Spleen (tissue), 13 donors: Measurements from ENCODE around the gene EI24. TPM values are rescaled to one million over a fixed set of nuclear protein-coding genes. Genes with fewer than 3 reads are reported as not detected.

Experiments
- DNase-seq: peaks from one replicate; pipeline ENCODE4 v3.0.0-alpha.2; 2020
- H3K27ac ChIP-seq, 8 donors: fragments of 200-600 bp; sonication (generic) in 7 of 8; 1 replicate in 4 of 8; 2 replicates in 4 of 8; pipeline versions ENCODE4 v1.5.0 to v1.8.0; 2016 to 2021; ENCODE audit warnings: inconsistent platforms in 4 of 8, mild to moderate bottlenecking in 4 of 8, moderate library complexity in 1 of 8
- H3K27me3 ChIP-seq, 7 donors: fragments of 200-600 bp; sonication (generic) in 6 of 7; replicated peaks in 1 of 7; 1 replicate in 4 of 7; 2 replicates in 3 of 7; pipeline versions ENCODE4 v1.5.0 to v1.8.0; 2016 to 2021; ENCODE audit warnings: inconsistent platforms in 3 of 7, mild to moderate bottlenecking in 1 of 7
- H3K36me3 ChIP-seq, 6 donors: fragments of 200-600 bp; sonication (generic) in 5 of 6; 1 replicate in 4 of 6; 2 replicates in 2 of 6; pipeline versions ENCODE4 v1.5.0 to v1.8.0; 2016 to 2021; ENCODE audit warnings: inconsistent platforms in 2 of 6
- H3K4me1 ChIP-seq, 6 donors: fragments of 200-600 bp; sonication (generic) in 5 of 6; 1 replicate in 3 of 6; 2 replicates in 3 of 6; pipeline versions ENCODE4 v1.5.0 to v1.8.0; 2016 to 2021; ENCODE audit warnings: inconsistent platforms in 3 of 6
- H3K4me3 ChIP-seq, 8 donors: fragments of 200-600 bp; sonication (generic) in 7 of 8; 1 replicate in 4 of 8; 2 replicates in 4 of 8; pipeline versions ENCODE4 v1.5.0 to v1.8.0; 2016 to 2021; ENCODE audit warnings: inconsistent platforms in 4 of 8, mild to moderate bottlenecking in 4 of 8, moderate library complexity in 2 of 8
- H3K9me3 ChIP-seq, 8 donors: fragments of 200-600 bp; sonication (generic) in 7 of 8; 1 replicate in 4 of 8; 2 replicates in 4 of 8; pipeline versions ENCODE4 v1.5.0 to v1.8.0; 2016 to 2021; ENCODE audit warnings: inconsistent platforms in 4 of 8
- POLR2A ChIP-seq, 3 donors: fragments of 450-650 bp; IDR thresholded peaks; one replicate each; pipeline ENCODE4 v1.5.1; 2017; ENCODE audit warnings: antibody characterized with exemption in 3 of 3, mild to moderate bottlenecking in 1 of 3
- POLR2AphosphoS5 ChIP-seq, 3 donors: sonication (generic); formaldehyde crosslinking; IDR thresholded peaks; one replicate each; pipeline ENCODE4 v1.5.1; 2017; ENCODE audit warnings: antibody characterized with exemption in 3 of 3
- WGBS, 5 donors: extraction: QIAGEN DNeasy Blood & Tissue Kit in 3 of 5; methylation state at CpG; one replicate each; pipeline versions ENCODE4 v1.1.5 to v1.1.7; 2013 to 2018; 5-methylcytosine and 5-hydroxymethylcytosine counted together
- intact Hi-C: fragments of 100-400 bp; cut with DNase I; formaldehyde crosslinking; loops from one replicate; pipeline ENCODE4 v1.15.0; 2023; ENCODE audit warnings: low total_unique reads
- long read RNA-seq, 2 donors: transcript quantifications; one replicate each; lab custom pipeline, GENCODE V29; 2026
- polyA plus RNA-seq, 3 donors: library from polyadenylated mRNA; stranded (reverse); fragments of 200-250 nt; gene quantifications; one replicate each; pipeline ENCODE4 v1.2.1, GENCODE V29; 2013
- total RNA-seq, 7 donors: library from RNA; depleted of rRNA in 3 of 7; stranded (reverse); fragments of >200 nt in 3 of 7; fragmentation: NEBNext Ultra II Directional in 4 of 7; extraction: Animal tissue kit (Norgen Biotek cat#: 25700) in 4 of 7; gene quantifications; one replicate each; pipeline versions ENCODE4 v1.1.0 to v1.2.1, GENCODE V29; 2016 to 2021
- TF ChIP-seq, protein P1 (sequence below), 11 experiments: fragments of 200-600 bp in 7 of 11; fragments of 450-650 bp in 4 of 11; sonication (generic) in 4 of 11; IDR thresholded peaks in 8 of 11; conservative IDR thresholded peaks in 3 of 11; 1 replicate in 7 of 11; 2 replicates in 4 of 11; pipeline versions ENCODE4 v1.4.0 to v1.8.0; 2016 to 2021; ENCODE audit warnings: antibody characterized with exemption in 11 of 11, inconsistent platforms in 4 of 11, mild to moderate bottlenecking in 1 of 11
- donor health status: healthy with polysubstance abuse.
- donor health status: DM: no; HTN: no; CAD: no; lungs with moderate emphysema.
- donor health status: DM: no; HTN: no; CAD: no.
- donor health status: Bipolar disorder and iron deficiency.
- donor health status: healthy.
- donor health status: DM: no; HTN: no; CAD: no.
- donor health status: DM: yes; HTN: yes; CAD: no.

Gene EI24
- 10 to 100 TPM; 31.5 to 71.3 (median 47.9) TPM for total RNA-seq
- 10 to 100 TPM; 15.5 to 33.3 (median 19.5) TPM for polyA plus RNA-seq
- long read RNA-seq, donor 1, transcript EI24-201 (11 exons, 2,455 nt), result major isoform, 24 of 43 reads
- long read RNA-seq, donor 1, partial matches to known transcripts, result 18 of 43 reads
- long read RNA-seq, donor 1, other reads (novel, unspliced or antisense), result 0 of 43 reads
- long read RNA-seq, donor 2, transcript EI24-201 (11 exons, 2,455 nt), result major isoform, 19 of 20 reads
- long read RNA-seq, donor 2, partial matches to known transcripts, result 0 of 20 reads
- long read RNA-seq, donor 2, other reads (novel, unspliced or antisense), result 0 of 20 reads

DNA sequence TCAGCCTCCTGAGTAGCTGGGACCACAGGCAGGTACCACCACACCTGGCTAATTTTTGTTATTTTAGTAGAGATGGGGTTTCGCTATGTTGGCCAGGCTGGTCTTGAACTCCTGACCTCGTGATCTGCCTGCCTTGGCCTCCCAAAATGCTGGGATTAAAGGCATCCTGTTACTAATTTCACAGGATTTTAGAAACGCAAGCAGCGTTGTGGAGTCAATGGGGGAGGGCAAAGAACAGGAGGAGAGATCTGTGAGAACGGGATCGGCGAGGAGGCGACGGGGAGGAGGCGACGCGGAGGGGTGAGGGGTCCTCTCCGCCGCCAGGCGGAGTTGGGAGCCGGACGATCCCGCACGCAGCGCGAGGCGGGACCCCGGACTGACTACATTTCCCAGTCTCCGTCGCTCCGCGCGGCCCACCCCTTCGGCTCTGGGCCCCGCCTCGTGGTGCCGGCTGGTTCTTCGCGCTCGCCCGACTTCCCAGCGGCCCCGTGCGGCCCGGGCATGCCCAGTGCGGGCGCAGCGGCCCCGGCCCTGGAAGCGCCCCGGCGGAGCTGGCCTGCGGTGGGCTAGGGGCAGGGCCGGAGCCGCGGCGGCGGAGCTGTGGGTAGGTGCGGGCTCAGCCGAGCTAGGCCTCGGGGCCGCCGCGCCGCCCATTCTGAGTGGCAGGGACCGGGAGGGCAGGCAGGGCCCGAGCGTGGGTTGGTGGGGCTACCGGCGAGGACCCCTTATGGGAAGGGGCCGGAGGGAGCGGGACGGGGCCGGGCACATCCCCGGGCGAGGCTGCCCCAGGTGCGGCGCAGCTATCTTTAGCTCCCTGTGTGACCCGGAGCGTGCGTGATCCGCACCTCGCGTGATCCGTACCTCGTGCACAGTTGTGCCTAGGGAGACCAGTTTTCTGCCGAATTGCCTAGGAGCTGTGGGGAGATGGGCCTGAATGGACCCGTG lies at the start of gene EI24:
TSS of gene EI24 (plus strand) at position 508 of the 945 bp plus-strand sequence. CDS start 3,051 bp downstream, outside the sequence.
- TF ChIP-seq POLR2A (IDR thresholded peaks at IDR 0.05), result peak in 2 of 3 donors; percentile 68 to 77
- peak; percentile 82 to 88 (median 85) for TF ChIP-seq POLR2AphosphoS5 (IDR thresholded peaks at IDR 0.05)
- TF ChIP-seq, protein P1, sequence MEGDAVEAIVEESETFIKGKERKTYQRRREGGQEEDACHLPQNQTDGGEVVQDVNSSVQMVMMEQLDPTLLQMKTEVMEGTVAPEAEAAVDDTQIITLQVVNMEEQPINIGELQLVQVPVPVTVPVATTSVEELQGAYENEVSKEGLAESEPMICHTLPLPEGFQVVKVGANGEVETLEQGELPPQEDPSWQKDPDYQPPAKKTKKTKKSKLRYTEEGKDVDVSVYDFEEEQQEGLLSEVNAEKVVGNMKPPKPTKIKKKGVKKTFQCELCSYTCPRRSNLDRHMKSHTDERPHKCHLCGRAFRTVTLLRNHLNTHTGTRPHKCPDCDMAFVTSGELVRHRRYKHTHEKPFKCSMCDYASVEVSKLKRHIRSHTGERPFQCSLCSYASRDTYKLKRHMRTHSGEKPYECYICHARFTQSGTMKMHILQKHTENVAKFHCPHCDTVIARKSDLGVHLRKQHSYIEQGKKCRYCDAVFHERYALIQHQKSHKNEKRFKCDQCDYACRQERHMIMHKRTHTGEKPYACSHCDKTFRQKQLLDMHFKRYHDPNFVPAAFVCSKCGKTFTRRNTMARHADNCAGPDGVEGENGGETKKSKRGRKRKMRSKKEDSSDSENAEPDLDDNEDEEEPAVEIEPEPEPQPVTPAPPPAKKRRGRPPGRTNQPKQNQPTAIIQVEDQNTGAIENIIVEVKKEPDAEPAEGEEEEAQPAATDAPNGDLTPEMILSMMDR (IDR thresholded peaks at IDR 0.05 in 8 of 11, conservative IDR thresholded peaks at IDR 0.05 in 3 of 11), result peak; percentile 56 to 87 (median 83)
- intact Hi-C loops, result no loop called here
- H3K27me3 ChIP-seq, result no peaks in the 10 kb centered on the region
- H3K4me1 ChIP-seq, result peaks cover 11 to 40% (median 23%) of the 10 kb centered on the region in 6 donors
- WGBS, 5 donors, result 1 to 4% (median 2%) methylated on average over 23 to 83 of the region's 83 CpGs
- H3K4me3 ChIP-seq, result peak within 1 kb of the TSS; percentile 64 to 97 (median 80)
- peak; percentile 97 for DNase-seq
- peaks cover 2 to 21% (median 15%) of the 10 kb centered on the region in 6 donors for H3K36me3 ChIP-seq
- H3K9me3 ChIP-seq, result no peaks in the 10 kb centered on the region
- H3K27ac ChIP-seq, result peak within 1 kb of the TSS; percentile 77 to 94 (median 86)

DNA sequence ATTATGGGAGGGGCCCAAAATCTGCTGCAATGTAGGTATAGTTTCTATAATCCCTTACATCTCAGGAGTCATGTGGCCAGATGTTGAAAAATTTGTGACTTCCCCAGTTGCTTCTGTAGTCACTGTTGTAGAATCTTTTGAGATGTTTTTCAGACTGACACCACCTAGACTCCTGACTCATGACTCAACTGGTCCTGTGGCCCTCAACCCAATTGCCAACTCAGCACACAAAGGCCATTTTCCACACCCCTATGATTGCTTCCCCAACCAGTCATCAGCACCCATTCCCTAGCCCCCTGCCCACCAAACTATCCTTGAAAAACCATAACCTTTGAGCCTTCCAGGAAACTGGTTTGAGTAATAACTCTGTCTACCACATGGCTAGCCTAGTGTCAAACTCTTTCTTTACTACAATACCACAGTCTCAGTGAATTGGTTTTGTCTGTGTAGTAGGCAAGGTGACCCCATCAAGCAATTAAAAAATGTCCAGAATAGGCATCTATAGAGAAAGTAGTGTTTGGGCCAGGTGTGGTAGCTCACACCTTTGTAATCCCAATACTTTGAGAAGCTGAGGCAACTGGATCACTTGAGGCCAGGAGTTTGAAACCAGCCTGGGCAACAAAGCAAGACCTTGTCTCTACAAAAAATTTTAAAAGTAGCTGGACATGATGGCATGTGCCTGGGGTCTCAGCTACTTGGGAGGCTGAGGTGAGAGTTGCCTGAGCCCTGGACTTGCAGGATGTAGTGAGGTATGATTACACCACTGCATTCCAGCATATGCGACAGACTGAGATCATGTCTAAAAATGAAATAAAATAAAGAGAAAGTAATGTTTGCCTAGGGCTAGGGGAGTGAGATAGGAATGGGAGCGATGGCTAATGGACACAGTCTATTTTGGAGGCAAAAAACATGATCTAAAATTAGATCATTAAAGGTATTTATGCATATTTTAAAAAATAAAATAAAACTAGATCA lies 49.1 kb upstream of the EI24 start:
- H3K4me3 ChIP-seq, result no peak overlapping the region
- H3K36me3 ChIP-seq, result no peaks in the 10 kb centered on the region
- DNase-seq, result no peak
- H3K27ac ChIP-seq, result no peak overlapping the region
- intact Hi-C loops, result no loop called here
- H3K4me1 ChIP-seq, result peaks cover 0 to 23% (median 2%) of the 10 kb centered on the region in 6 donors
- no peak for TF ChIP-seq POLR2AphosphoS5 (IDR thresholded peaks at IDR 0.05)
- H3K9me3 ChIP-seq, result peaks cover 0 to 21% (median 10%) of the 10 kb centered on the region in 8 donors
- 92 to 100% (median 92%) methylated on average over 2 of the region's 2 CpGs for WGBS, 5 donors
- H3K27me3 ChIP-seq, result no peaks in the 10 kb centered on the region

DNA sequence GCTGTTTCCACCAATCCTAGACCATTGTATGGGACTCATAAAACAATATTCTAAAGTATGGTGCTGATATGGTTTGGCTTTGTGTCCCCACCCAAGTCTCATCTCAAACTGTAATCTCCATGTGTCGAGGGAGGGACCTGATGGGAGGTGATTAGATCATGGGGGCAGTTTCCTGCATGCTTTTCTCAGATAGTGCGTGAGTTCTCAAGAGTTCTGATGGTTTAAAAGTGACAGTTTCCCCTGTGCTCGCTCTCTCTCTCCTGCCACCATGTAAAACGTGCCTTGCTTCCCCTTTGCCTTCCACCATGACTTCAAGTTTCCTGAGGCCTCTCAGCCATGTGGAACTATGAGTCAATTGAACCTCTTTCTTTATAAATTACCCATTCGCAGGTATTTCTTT lies 44.0 kb upstream of the EI24 start:
- TF ChIP-seq POLR2A (IDR thresholded peaks at IDR 0.05) (no peak), POLR2AphosphoS5 (IDR thresholded peaks at IDR 0.05) (no peak)
- TF ChIP-seq, protein P1 (IDR thresholded peaks at IDR 0.05 in 8 of 11, conservative IDR thresholded peaks at IDR 0.05 in 3 of 11), result no peak
- H3K4me1 ChIP-seq, result no peaks in the 10 kb centered on the region
- H3K27me3 ChIP-seq, result no peaks in the 10 kb centered on the region
- H3K4me3 ChIP-seq, result no peak overlapping the region
- no peak overlapping the region for H3K27ac ChIP-seq
- H3K36me3 ChIP-seq, result no peaks in the 10 kb centered on the region
- peaks cover 0 to 24% (median 12%) of the 10 kb centered on the region in 8 donors for H3K9me3 ChIP-seq
- WGBS, 5 donors, result 57 to 68% (median 62%) methylated on average over 5 of the region's 5 CpGs
- no peak for DNase-seq
- intact Hi-C loops, result no loop called here

DNA sequence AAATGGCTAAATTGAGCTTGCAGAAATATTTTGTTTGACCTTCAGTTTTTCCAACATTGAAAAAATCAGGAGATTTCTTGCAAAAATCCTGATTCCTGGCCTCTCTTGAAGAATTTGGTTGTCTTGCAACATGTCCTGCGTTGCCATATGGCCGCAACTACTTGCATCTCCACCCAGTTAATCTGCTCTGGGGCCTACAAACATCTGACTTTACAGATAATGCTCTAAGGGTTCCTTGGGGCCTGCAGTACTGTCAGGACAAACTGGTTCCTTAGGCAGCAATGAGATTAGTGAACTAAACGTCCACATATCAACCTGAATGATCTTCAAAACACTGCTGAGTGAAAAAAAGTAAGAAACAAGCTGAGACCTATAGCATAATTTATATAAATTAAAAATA lies 36.6 kb upstream of the EI24 start:
- Histone ChIP-seq H3K4me3 (no peak overlapping the region), H3K36me3 (no peaks in the 10 kb centered on the region), H3K27me3 (no peaks in the 10 kb centered on the region), H3K4me1 (no peaks in the 10 kb centered on the region), H3K27ac (no peak overlapping the region), H3K9me3 (no peaks in the 10 kb centered on the region)
- no peak for DNase-seq
- TF ChIP-seq POLR2AphosphoS5 (IDR thresholded peaks at IDR 0.05) (no peak), POLR2A (IDR thresholded peaks at IDR 0.05) (no peak)
- TF ChIP-seq, protein P1 (IDR thresholded peaks at IDR 0.05 in 8 of 11, conservative IDR thresholded peaks at IDR 0.05 in 3 of 11), result no peak
- intact Hi-C loops, result no loop called here
- 69 to 89% (median 77%) methylated on average over 3 of the region's 3 CpGs for WGBS, 5 donors
